ENCODE results near the gene LTF.

Gene LTF

GRCh38 chr3:46468753-46469600 is 4.3 kb upstream of the LTF start:
- DNase-seq: no peak

GRCh38 chr3:46467562-46467961 is 2.9 kb upstream of the LTF start:
- DNase-seq: no peak

- no peak for DNase-seq
Observed at GRCh38 chr3:46466871-46467403, 2.2 kb upstream of the LTF start.

GRCh38 chr3:46466273-46466672 is 1.6 kb upstream of the LTF start:
- no peak for DNase-seq

GRCh38 chr3:46465196-46465520 is 453 bp upstream of the LTF start:
- no peak for DNase-seq

- DNase-seq: no peak
Observed at GRCh38 chr3:46463868-46464241, 850 bp downstream of the LTF start.

- no peak for DNase-seq
Observed at GRCh38 chr3:46463120-46463867, 1.4 kb downstream of the LTF start.

- no peak for DNase-seq
Observed at GRCh38 chr3:46462511-46462910, 2.2 kb downstream of the LTF start.

GRCh38 chr3:46462111-46462510 is 2.6 kb downstream of the LTF start:
- peak; percentile 12 for DNase-seq

- no peak for DNase-seq
Observed at GRCh38 chr3:46460051-46460450, 4.7 kb downstream of the LTF start.

GRCh38 chr3:46456118-46456517 is 8.6 kb downstream of the LTF start:
- DNase-seq: no peak

GRCh38 chr3:46455231-46456115 is 9.2 kb downstream of the LTF start:
- no peak for DNase-seq

- DNase-seq: no peak
Observed at GRCh38 chr3:46454606-46455005, 10.1 kb downstream of the LTF start.

GRCh38 chr3:46454209-46454595 is 10.5 kb downstream of the LTF start:
- no peak for DNase-seq

GRCh38 chr3:46453526-46454208 is 11.0 kb downstream of the LTF start:
- no peak for DNase-seq

GRCh38 chr3:46449755-46450552 is 14.8 kb downstream of the LTF start:
- peak; percentile 12 for DNase-seq

- DNase-seq: no peak
Observed at GRCh38 chr3:46448721-46449120, 16.0 kb downstream of the LTF start.

- DNase-seq: no peak
Observed at GRCh38 chr3:46447228-46447985, 17.3 kb downstream of the LTF start.

- DNase-seq: no peak
Observed at GRCh38 chr3:46442576-46443530, 21.9 kb downstream of the LTF start.
